ENCODE data around the gene UQCR10. TPM values are rescaled to one million over a fixed set of nuclear protein-coding genes. Genes with fewer than 3 reads are reported as not detected.

The UQCR10 gene
- total and polyA plus RNA-seq, 2 experiments from 2014 or later, result 78.0 to 535 TPM

- H3F3A ChIP-seq (replicated peaks; ENCODE audit: low read depth), result no peaks in the 10 kb centered on the region
- H3K4me1 ChIP-seq (ENCODE audit: insufficient read depth), result no peaks in the 10 kb centered on the region
- H3K27me3 ChIP-seq (ENCODE audit: insufficient read depth), result no peaks in the 10 kb centered on the region
- DNase-seq (ENCODE audit: low spot score) (no peak), ATAC-seq (peak; percentile 56)
- H3K79me2 ChIP-seq (replicated peaks; ENCODE audit: insufficient read depth), result no peaks in the 10 kb centered on the region
- H3K4me3 ChIP-seq, result no peak overlapping the region
- H3K27me3 Mint-ChIP-seq (ENCODE audit: insufficient read depth, low read depth, poor library complexity), result peaks cover 1% of the 10 kb centered on the region
- H3K4me1 Mint-ChIP-seq, result no peaks in the 10 kb centered on the region; the same call in 1 of the 3 replicates
- no peak overlapping the region for H2AFZ ChIP-seq
- H3K4me2 ChIP-seq, result no peak overlapping the region
- no peaks in the 10 kb centered on the region for H3K9me2 ChIP-seq (ENCODE audit: insufficient read depth)
- H3K27ac Mint-ChIP-seq, result no peak overlapping the region
- no peak for TF ChIP-seq CTCF (conservative IDR thresholded peaks at IDR 0.05; ENCODE audit: low read depth in 2 of 2)
- TF ChIP-seq CREB1 (CRISPR knock-in tag; IDR thresholded peaks at IDR 0.05; ENCODE audit: low read depth), result no peak
- TF ChIP-seq ZNF114 (CRISPR knock-in tag; IDR thresholded peaks at IDR 0.05), result no peak
- TF ChIP-seq ZNF331 (CRISPR knock-in tag; IDR thresholded peaks at IDR 0.05; ENCODE audit: low read depth), result no peak
- TF ChIP-seq EZH2 (IDR thresholded peaks at IDR 0.05; ENCODE audit: low read depth, unreplicated experiment), result no peak
- TF ChIP-seq NANOG (IDR thresholded peaks at IDR 0.05; ENCODE audit: borderline replicate concordance), result no peak
- no peak for TF ChIP-seq POLR2AphosphoS5 (IDR thresholded peaks at IDR 0.05; ENCODE audit: low read depth)
- TF ChIP-seq, protein P1, sequence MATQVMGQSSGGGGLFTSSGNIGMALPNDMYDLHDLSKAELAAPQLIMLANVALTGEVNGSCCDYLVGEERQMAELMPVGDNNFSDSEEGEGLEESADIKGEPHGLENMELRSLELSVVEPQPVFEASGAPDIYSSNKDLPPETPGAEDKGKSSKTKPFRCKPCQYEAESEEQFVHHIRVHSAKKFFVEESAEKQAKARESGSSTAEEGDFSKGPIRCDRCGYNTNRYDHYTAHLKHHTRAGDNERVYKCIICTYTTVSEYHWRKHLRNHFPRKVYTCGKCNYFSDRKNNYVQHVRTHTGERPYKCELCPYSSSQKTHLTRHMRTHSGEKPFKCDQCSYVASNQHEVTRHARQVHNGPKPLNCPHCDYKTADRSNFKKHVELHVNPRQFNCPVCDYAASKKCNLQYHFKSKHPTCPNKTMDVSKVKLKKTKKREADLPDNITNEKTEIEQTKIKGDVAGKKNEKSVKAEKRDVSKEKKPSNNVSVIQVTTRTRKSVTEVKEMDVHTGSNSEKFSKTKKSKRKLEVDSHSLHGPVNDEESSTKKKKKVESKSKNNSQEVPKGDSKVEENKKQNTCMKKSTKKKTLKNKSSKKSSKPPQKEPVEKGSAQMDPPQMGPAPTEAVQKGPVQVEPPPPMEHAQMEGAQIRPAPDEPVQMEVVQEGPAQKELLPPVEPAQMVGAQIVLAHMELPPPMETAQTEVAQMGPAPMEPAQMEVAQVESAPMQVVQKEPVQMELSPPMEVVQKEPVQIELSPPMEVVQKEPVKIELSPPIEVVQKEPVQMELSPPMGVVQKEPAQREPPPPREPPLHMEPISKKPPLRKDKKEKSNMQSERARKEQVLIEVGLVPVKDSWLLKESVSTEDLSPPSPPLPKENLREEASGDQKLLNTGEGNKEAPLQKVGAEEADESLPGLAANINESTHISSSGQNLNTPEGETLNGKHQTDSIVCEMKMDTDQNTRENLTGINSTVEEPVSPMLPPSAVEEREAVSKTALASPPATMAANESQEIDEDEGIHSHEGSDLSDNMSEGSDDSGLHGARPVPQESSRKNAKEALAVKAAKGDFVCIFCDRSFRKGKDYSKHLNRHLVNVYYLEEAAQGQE (IDR thresholded peaks at IDR 0.05; ENCODE audit: unreplicated experiment), result no peak
- TF ChIP-seq JUNB (IDR thresholded peaks at IDR 0.05; ENCODE audit: unreplicated experiment), result no peak
- H3K36me3 Mint-ChIP-seq (ENCODE audit: low read depth), result peaks cover 37% of the 10 kb centered on the region
- no peak overlapping the region for H3K4me3 Mint-ChIP-seq
- H3K36me3 ChIP-seq (ENCODE audit: insufficient read depth), result peaks cover 11% of the 10 kb centered on the region
- no peak overlapping the region for H3K27ac ChIP-seq (ENCODE audit: low read depth)
- no peaks in the 10 kb centered on the region for H4K20me1 ChIP-seq (replicated peaks; ENCODE audit: insufficient read depth)
- no peaks in the 10 kb centered on the region for H3K9me3 Mint-ChIP-seq
These were observed 49.0 kb downstream of the UQCR10 start for GRCh38 chr22:29816128-29816527.

DNA sequence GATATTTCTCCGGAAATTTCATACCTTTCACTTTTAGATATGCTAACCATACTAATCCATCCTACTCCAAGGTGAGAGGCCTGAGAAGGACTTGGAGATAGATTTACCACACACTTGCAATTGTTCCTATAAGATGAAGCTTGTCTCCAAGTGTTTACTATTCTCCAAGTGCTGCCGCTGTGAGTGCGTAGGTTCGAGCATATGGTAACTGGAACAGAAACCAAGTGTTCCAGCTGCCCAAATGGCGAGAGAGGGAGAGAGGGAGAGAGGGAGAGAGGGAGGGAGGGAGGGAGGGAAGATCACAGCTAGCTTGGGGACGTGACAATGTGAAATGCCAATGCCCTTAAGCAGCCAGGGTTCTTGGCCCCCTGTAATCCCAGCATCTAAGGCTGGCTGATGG lies 49.4 kb downstream of the UQCR10 start:
- no peaks in the 10 kb centered on the region; the same call in 1 of the 3 replicates for H3K4me1 Mint-ChIP-seq
- H3K4me3 Mint-ChIP-seq, result no peak overlapping the region
- ATAC-seq, result no peak
- Histone ChIP-seq H2AFZ (no peak overlapping the region), H4K20me1 (replicated peaks; ENCODE audit: insufficient read depth) (no peaks in the 10 kb centered on the region), H3K9me2 (ENCODE audit: insufficient read depth) (no peaks in the 10 kb centered on the region), H3K4me1 (ENCODE audit: insufficient read depth) (no peaks in the 10 kb centered on the region), H3K79me2 (replicated peaks; ENCODE audit: insufficient read depth) (no peaks in the 10 kb centered on the region), H3K4me2 (no peak overlapping the region), H3K27ac (ENCODE audit: low read depth) (no peak overlapping the region), H3F3A (replicated peaks; ENCODE audit: low read depth) (no peaks in the 10 kb centered on the region), H3K27me3 (ENCODE audit: insufficient read depth) (no peaks in the 10 kb centered on the region), H3K36me3 (ENCODE audit: insufficient read depth) (peaks cover 13% of the 10 kb centered on the region), H3K4me3 (no peak overlapping the region)
- no peak overlapping the region for H3K27ac Mint-ChIP-seq
- no peaks in the 10 kb centered on the region for H3K9me3 Mint-ChIP-seq
- peaks cover 39% of the 10 kb centered on the region for H3K36me3 Mint-ChIP-seq (ENCODE audit: low read depth)
- no peak for DNase-seq (ENCODE audit: low spot score)
- H3K27me3 Mint-ChIP-seq (ENCODE audit: insufficient read depth, low read depth, poor library complexity), result peaks cover 1% of the 10 kb centered on the region
- TF ChIP-seq STAT1 (IDR thresholded peaks at IDR 0.05; ENCODE audit: unreplicated experiment) (no peak), POLR2AphosphoS5 (IDR thresholded peaks at IDR 0.05; ENCODE audit: low read depth) (no peak), ZNF331 (CRISPR knock-in tag; IDR thresholded peaks at IDR 0.05; ENCODE audit: low read depth) (no peak), ZNF114 (CRISPR knock-in tag; IDR thresholded peaks at IDR 0.05) (no peak), CTCF (conservative IDR thresholded peaks at IDR 0.05; ENCODE audit: low read depth in 2 of 2) (no peak)
- TF ChIP-seq, protein P1 (IDR thresholded peaks at IDR 0.05; ENCODE audit: unreplicated experiment), result no peak
- TF ChIP-seq, protein P2, sequence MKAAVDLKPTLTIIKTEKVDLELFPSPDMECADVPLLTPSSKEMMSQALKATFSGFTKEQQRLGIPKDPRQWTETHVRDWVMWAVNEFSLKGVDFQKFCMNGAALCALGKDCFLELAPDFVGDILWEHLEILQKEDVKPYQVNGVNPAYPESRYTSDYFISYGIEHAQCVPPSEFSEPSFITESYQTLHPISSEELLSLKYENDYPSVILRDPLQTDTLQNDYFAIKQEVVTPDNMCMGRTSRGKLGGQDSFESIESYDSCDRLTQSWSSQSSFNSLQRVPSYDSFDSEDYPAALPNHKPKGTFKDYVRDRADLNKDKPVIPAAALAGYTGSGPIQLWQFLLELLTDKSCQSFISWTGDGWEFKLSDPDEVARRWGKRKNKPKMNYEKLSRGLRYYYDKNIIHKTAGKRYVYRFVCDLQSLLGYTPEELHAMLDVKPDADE (IDR thresholded peaks at IDR 0.05), result no peak
